DMS79 (cell line): ENCODE data around the gene CCDC38.
"Not testable (repeated sequence)": the region's sequence is repeated elsewhere in the genome, so short reads cannot be mapped to it uniquely, and the experiment has no call there.

Experiments
- DNase-seq: peaks from one replicate; lab custom pipeline; 2025; lab: John Stamatoyannopoulos, UW

Gene CCDC38

GRCh38 chr12:95882080-95882479, 60.3 kb downstream of the CCDC38 start:
- no peak for DNase-seq

GRCh38 chr12:95881331-95881955, 61.0 kb downstream of the CCDC38 start:
- DNase-seq, result no peak

DNA sequence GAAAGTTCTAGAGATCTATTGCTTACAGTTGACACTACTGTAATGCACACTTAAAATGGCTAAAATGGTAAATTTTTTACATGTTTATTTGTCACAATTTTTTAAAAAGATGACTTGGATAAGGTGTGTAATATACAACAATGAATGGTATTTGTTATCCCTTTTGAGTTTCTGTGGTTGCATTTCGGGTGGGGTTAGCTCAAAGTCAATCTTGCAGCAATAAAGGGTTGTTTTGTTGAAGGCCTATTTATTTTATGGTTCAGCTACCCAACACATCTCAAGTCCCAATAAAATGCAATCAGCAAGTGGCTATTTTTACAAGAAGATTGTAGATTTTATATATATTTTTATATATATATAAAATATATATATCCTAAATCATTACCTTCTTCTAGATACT, 61.5 kb downstream of the CCDC38 start:
- no peak for DNase-seq

DNA sequence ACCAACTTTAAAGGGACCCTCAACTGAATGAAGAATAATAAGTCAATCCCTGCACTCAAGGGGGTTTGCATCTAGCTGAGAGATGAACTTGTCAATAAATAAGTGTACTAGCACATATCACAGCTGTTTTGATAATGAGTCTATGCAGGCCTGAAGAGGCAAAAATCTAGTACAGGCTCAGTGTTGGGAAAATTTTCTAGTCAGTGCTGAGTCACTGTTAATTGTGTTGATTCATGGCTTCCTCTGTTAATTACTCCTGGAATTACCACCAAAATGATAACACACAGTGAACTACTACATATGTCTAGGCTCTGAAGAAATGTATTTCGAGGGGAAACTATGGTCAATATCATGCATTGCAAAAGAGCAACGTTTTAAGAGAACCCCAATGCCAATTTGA, 64.8 kb downstream of the CCDC38 start:
- no peak for DNase-seq

DNA sequence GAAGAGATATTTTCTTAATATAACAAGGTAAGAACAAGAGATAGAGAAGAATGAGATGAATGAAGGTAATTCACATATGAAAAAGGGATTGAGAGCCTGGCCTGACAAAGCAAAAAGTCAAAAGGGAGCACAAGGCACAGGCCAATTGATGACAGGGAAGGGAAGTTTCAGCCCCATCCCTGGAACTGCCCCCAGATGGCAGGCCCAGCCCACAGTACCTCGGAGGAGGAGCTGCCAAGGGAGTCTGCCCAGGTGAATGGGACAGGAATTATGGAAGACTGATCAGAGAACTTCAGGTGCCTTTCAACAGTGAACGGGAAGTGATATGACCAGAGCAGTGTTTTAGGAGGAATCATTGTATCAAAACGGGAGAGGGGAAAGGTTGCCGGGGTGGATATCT, 68.0 kb downstream of the CCDC38 start:
- no peak for DNase-seq

DNA sequence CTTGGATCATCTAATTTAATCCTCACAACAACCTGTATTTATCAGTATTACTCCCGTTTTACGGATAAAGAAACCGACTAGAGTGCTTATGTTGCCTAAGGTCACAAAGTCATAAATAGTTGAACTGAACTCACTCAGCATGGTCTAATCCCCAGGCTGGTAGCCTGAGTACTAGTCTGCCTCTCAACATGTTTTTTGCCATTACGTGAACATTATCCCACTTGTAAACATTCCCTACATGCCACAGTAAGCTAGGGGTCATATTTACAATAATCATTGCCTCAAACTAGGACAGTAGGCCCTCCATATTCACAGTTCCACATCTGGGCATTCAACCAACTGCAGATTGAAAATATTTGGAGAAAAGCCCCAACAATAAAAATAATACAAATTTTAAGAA, 71.5 kb downstream of the CCDC38 start:
- no peak for DNase-seq

DNA sequence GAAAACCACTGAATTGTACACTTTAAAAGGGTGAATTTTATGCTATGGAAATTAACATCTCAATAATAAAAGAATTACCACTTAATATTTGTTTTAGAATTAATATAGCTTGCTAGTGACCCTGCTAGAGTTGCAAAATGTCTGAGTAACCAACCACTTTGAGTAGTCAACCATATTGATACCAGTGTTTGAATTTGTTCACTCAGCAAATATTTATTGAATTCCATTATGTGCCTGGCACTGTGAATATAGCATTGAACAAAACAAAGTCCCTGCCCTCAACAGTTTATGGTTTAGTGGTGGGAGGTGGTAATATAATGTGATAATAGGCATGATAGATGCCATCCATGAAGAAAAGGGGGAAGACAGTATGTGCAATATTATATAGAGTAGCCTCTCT, 79.1 kb downstream of the CCDC38 start:
- DNase-seq, result no peak

DNA sequence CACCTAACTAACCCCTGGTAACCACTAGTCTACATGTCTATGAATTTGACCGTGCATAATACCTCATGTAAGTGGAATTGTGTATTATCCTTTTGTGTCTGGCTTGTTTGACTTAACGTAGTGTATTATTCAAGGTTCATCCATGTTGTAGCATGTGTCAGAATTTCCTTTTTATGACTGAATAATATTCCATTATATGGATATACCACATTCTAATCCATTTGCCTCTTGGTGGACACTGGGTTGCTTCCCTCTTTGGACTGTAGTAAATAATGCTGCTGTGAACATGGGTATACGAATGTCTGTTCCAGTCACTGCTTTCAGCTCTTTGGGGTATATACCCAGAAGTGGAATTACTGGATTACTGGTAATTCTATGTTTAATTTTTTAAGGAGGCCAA, 80.4 kb downstream of the CCDC38 start:
- DNase-seq, result no peak

- no peak for DNase-seq
Observed at GRCh38 chr12:95859947-95860850, 82.2 kb downstream of the CCDC38 start.

GRCh38 chr12:95859344-95859816, 83.0 kb downstream of the CCDC38 start:
- DNase-seq, result peak; percentile 53

GRCh38 chr12:95858451-95859343, 83.7 kb downstream of the CCDC38 start, which contains the start of gene SNRPF:
Gene SNRPF, plus strand, starts transcription at chr12:95858952. Its CDS starts 122 bp downstream, at chr12:95859074.
- DNase-seq, result peak; percentile 95

- no peak for DNase-seq
Observed at GRCh38 chr12:95857799-95858198, 84.6 kb downstream of the CCDC38 start.

DNA sequence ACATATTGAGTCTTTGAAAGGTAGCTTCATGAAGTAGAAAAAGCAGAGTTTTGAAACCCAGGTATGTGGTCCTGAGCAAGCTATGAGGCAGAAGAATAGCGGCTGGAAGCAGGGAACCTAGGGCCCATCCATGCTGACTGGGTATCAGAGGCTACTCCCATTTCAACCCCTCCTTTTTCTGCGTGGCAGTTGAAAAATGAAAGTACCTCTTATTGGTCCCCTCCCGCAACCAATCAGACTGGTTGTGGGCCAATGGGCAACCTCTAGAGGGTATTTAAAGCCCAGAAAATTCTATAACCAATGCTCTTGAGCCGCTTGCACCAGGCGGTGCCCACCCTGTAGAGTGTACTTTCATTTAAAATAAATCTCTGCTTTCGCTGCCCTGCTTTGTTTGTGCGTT, 85.3 kb downstream of the CCDC38 start:
- no peak for DNase-seq

- DNase-seq, result no peak
Observed at GRCh38 chr12:95852133-95852532, 90.3 kb downstream of the CCDC38 start.

GRCh38 chr12:95851606-95852005, 90.8 kb downstream of the CCDC38 start:
- DNase-seq, result no peak

DNA sequence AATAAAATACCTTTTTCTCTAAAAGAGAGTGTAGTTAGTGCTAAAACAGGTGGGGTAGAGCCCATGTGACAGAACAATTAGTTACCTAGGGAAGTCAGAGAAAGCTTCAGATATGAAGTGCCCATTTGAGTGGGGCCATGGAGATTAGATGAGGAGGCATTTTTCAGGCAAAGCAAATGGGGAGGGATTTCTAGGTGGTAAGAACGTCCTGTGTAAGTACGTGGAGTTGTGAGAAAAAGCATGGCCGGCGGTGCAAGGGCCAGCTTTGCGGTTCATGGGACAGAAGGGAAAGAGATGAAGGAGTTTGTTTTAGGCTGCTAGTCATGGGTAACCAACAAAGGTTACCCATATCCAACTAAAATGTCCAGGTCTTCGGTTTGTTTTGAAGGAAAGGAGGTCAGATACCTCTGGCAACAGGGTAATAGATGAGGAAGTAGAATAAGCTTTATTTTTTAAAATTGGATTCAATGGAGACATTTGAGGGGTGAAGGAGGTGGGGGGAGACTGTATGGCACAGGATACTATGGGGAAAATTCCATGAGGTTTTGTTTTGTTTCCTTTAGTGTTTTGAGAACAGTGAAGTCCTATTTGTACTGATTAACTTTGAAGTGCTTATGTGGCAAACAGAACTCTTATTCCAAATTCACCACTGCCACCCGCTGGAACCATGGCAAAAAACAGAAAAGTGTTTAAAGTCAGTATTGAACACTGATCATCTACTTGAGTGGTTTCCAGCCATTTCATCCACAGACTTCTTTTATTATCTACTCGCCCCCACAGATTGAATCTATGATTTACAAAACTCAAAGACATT, 93.6 kb downstream of the CCDC38 start:
- DNase-seq, result no peak

- not testable (repeated sequence) for DNase-seq
Observed at GRCh38 chr12:95842426-95842825, 100.0 kb downstream of the CCDC38 start.

- DNase-seq, result no peak
Observed at GRCh38 chr12:95838125-95838524, 104.3 kb downstream of the CCDC38 start.

DNA sequence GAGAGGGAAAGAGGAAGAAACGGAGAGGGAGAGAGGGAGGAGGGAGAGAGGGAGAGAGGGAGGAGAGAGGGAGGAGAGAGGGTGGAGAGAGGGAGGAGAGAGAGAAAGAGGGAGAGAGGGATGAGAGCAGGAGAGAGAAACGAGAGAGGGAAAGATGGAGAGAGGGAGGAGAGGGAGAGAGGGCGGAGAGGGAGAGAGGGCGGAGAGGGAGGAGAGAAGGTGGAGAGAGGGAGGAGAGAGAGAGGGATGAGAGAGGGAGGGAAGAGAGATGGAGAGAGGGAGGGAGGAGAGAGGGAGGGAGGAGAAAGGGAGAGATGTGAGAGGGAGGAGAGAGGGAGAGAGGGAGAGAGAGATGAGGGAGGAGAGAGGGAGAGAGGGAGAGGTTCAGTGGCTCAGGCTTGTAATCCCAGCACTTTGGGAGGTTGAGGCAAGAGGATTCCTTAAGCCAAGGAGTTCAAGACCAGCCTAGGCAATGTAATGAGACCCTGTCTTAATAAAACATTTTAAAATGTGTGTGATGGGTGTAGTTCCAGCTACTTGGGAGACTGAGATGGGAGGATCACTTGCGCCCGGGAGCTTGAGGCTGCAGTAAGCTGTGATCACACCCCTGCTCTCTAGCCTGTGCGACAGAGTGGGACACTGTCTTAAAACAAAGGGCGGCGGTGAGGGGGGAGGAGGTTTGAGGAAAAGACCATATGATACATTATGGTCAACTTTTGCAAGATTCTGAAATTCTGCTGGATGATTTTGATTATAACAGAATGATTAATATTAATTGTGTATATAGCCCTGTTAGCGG, 105.0 kb downstream of the CCDC38 start:
- no peak for DNase-seq

- peak; percentile 42 for DNase-seq
Observed at GRCh38 chr12:95836630-95837239, 105.7 kb downstream of the CCDC38 start.
